GM19452 (cell line): ENCODE data around the gene TLR9.

Source experiments
- ATAC-seq: cut with Tn5 transposase; IDR thresholded peaks from one replicate; pipeline ENCODE4 v1.9.1; 2021; ENCODE audit not compliant: unreplicated experiment

The TLR9 gene

GRCh38 chr3:52176180-52176752, 49.2 kb downstream of the TLR9 start:
- no peak for ATAC-seq

DNA sequence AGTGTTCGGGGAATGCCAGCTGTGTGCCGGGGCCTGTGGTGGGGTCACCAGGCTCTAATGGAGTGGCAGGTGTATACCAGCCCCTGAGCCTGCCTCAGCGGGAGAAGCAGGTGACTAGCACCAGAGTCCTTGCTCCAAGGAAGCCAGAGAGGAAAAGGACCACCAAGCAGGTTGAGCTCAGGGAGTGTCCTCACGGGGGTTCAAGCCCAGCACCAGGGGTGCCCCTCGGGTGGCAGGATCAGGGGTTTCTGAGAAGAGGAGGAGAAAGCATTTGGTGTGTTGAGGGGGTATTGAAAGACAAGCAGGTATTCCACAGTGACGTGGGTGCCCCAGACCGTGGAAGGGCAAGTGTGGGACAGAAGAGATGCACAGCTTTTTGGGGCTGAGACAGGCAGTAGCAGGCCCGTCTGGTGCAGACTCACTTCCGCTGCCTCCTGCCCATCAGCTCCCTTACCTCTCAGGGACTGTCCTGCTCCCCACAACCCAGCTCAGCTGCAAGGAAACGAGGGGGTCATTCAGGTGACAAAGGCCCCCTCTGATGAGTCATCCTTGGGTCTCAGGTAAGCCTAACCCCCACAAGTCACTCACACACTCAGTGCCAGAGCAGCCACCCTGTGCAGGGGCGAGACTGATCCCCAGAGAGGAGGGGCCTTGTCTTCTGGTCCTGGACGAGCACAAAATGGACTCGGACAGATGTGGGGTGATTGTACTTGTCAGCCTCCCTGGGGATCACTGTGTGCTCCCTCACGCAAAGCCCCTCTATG, 49.8 kb downstream of the TLR9 start:
- ATAC-seq: no peak

DNA sequence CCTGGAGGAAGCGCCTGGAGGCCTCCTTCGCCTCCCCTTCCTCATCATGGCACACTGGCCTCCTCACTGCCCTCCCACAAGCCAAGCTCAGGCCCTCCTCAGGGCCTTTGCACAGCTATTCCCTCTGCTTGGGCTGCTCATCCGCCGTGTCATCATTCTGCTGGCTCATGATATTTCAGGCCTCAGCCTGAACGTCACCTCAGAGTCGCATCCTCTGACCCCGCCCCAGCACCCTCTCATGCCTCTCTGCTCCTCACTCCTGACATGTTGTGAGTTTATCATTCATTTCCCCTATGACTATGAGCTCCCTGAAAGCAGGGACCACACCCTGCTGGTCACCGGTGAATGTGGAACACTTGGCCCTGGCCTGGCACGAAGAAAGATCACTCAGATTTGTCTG, 50.5 kb downstream of the TLR9 start:
- ATAC-seq: no peak

- ATAC-seq: no peak
Observed at GRCh38 chr3:52173101-52173500, 52.3 kb downstream of the TLR9 start.

- no peak for ATAC-seq
Observed at GRCh38 chr3:52172262-52172757, 53.1 kb downstream of the TLR9 start.

DNA sequence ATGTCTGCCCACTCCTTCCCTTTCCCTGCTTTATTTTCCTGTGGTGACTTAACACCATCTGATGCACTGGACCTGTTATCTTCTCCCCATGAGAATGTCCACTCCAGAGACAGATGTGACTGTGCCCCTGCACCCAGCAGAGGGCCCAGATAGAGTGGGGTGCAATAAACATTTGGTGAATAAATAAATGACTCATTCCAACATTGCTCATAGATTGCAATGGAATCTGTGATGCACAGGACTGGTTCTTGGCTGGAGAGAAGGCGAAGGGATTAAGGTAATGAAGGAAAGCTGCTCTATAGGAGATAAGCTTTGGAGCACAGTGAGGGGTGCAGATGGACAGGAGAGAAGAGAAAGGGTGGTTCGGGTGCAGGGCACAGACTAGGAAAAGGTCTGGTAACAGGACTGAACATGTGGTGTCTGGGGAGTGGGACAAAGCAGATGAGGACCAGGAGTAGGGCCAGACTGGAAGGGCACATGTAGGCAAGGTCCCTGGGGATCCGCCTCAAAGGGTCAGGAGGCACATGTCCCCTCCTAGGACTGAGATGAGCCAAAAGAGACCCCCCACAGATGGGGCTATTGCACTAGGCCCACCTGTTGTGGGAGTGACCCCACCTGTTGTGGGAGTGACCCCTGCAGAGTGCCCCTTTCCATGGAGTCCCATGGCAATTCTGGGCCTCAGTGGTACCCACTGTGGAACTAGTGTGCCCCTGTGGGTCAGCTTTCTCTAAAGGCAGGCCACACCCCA, 53.8 kb downstream of the TLR9 start:
- no peak for ATAC-seq
